Left lung (tissue), 10 donors: ENCODE measurements around the gene SDR39U1. TPM values are rescaled to one million over a fixed set of nuclear protein-coding genes. Genes with fewer than 3 reads are reported as not detected.

Source experiments
- ATAC-seq: fragments of 200-7000 bp; cut with Tn5 transposase; one replicate; pipeline ENCODE4 v1.9.1; 2020; ENCODE audit warnings: moderate library complexity
- DNase-seq, 4 donors: peaks; one replicate each; pipeline ENCODE4 v3.0.0-alpha.2; 2013 to 2020
- H3K27ac ChIP-seq, 2 donors: fragments of 200-600 bp; sonication (generic) in 1 of 2; one replicate each; pipeline versions ENCODE4 v1.5.0 to v1.8.0; 2020 to 2021
- H3K27me3 ChIP-seq, 2 donors: fragments of 200-600 bp; sonication (generic) in 1 of 2; one replicate each; pipeline versions ENCODE4 v1.5.0 to v1.8.0; 2020 to 2021
- H3K36me3 ChIP-seq, 2 donors: fragments of 200-600 bp; sonication (generic) in 1 of 2; one replicate each; pipeline versions ENCODE4 v1.5.0 to v1.8.0; 2020 to 2021
- H3K4me1 ChIP-seq, 2 donors: fragments of 200-600 bp; one replicate each; pipeline ENCODE4 v1.8.0; 2021
- H3K4me3 ChIP-seq, 2 donors: fragments of 200-600 bp; sonication (generic) in 1 of 2; one replicate each; pipeline versions ENCODE4 v1.5.0 to v1.8.0; 2020 to 2021; ENCODE audit warnings: mild to moderate bottlenecking in 1 of 2
- H3K9me3 ChIP-seq, 2 donors: fragments of 200-600 bp; sonication (generic) in 1 of 2; one replicate each; pipeline versions ENCODE4 v1.5.0 to v1.8.0; 2020 to 2021
- intact Hi-C, 2 donors: fragments of 100-400 bp; cut with DNase I; formaldehyde crosslinking; loops; one replicate each; pipeline versions ENCODE4 v1.11.2 to v1.14.2; 2022
- polyA plus RNA-seq, 6 donors: library from polyadenylated mRNA; unstranded; fragments of 120-200 nt; gene quantifications; one replicate each; pipeline ENCODE4 v1.2.1, GENCODE V29; 2013; ENCODE audit not compliant: insufficient read length in 6 of 6
- total RNA-seq, 2 donors: library from RNA; stranded (reverse); fragmentation: NEBNext Ultra II Directional; extraction: Animal tissue kit (Norgen Biotek cat#: 25700); gene quantifications; one replicate each; pipeline ENCODE4 v1.2.1, GENCODE V29; 2021
- TF ChIP-seq, protein P1 (sequence below), 2 donors: fragments of 200-600 bp; sonication (generic) in 1 of 2; IDR thresholded peaks; one replicate each; pipeline versions ENCODE4 v1.5.0 to v1.8.0; 2021; ENCODE audit warnings: antibody characterized with exemption in 2 of 2
- donor health status: DM: no; HTN: yes; CAD: no.
- donor health status: DM: no; HTN: no; CAD: no.

SDR39U1 gene
- total and polyA plus RNA-seq, 8 donors: 32.7 to 51.9 (median 43.3) TPM

DNA sequence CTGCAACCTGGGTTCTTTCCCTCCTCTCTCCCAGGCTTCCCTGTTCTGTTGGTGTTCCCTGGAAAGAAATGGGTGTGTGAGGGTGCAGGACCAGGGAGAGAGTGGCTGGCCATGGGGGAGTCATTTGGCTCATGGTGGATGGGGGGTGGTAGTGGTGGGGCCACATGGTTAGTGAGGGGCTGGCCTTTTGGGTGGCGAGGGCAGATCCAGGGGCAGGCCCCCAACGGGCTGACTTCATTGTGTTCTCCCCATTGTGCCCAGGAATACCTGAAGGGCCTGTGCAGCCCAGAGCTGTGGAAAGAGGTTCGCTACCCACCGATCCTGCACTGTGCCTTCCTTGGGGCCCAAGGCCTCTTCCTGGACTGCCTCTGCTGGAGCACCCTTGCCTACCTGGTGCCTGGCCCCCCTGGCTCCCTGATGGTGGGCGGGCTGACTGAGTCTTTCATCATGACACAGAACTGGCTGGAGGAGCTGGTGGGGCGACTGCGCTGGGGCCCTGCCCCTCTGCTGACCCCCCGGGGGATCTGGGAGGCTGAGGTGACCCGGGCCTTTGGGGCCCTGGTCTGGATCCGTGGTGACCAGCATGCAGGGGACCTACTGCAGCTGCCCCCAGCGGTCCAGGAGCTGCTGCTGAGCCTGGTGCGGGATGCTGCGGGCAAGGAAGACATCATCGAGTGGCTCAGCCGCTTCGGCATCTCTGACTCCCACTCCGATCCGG is 34.8 kb downstream of the SDR39U1 start:
- Histone ChIP-seq H3K27me3 (no peaks in the 10 kb centered on the region), H3K4me1 (peaks cover 3 to 5% of the 10 kb centered on the region in 2 donors), H3K27ac (no peak overlapping the region), H3K9me3 (no peaks in the 10 kb centered on the region), H3K4me3 (no peak overlapping the region), H3K36me3 (no peaks in the 10 kb centered on the region)
- TF ChIP-seq, protein P1, sequence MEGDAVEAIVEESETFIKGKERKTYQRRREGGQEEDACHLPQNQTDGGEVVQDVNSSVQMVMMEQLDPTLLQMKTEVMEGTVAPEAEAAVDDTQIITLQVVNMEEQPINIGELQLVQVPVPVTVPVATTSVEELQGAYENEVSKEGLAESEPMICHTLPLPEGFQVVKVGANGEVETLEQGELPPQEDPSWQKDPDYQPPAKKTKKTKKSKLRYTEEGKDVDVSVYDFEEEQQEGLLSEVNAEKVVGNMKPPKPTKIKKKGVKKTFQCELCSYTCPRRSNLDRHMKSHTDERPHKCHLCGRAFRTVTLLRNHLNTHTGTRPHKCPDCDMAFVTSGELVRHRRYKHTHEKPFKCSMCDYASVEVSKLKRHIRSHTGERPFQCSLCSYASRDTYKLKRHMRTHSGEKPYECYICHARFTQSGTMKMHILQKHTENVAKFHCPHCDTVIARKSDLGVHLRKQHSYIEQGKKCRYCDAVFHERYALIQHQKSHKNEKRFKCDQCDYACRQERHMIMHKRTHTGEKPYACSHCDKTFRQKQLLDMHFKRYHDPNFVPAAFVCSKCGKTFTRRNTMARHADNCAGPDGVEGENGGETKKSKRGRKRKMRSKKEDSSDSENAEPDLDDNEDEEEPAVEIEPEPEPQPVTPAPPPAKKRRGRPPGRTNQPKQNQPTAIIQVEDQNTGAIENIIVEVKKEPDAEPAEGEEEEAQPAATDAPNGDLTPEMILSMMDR (IDR thresholded peaks at IDR 0.05): no peak
- intact Hi-C loops: no loop called here
- ATAC-seq (no peak), DNase-seq (no peak)

DNA sequence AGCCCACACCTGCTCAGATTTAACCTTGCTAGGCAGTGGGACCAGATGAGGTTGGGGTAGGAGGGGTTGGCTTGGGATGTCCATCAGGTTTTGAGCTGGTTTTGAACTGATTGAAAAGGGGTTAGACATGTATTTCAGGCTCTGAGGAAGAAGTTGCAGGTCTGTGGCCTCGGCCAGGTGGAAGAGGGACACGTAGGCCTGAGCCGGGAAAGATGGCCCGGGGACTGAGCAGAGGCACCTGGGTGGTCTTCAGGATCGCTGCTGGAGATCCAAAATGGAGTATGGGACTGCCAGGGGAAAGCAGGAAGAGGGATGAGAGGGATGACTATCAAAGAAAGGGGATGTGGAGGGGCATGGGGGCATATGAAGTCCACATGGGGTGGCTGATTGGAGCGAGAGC is 36.2 kb downstream of the SDR39U1 start:
- H3K4me3 ChIP-seq: no peak overlapping the region
- no peaks in the 10 kb centered on the region for H3K9me3 ChIP-seq
- no peaks in the 10 kb centered on the region for H3K36me3 ChIP-seq
- no peak overlapping the region for H3K27ac ChIP-seq
- TF ChIP-seq, protein P1 (IDR thresholded peaks at IDR 0.05): no peak
- intact Hi-C loops: no loop called here
- no peaks in the 10 kb centered on the region for H3K27me3 ChIP-seq
- DNase-seq (no peak), ATAC-seq (no peak)
- peaks cover 3 to 6% of the 10 kb centered on the region in 2 donors for H3K4me1 ChIP-seq

DNA sequence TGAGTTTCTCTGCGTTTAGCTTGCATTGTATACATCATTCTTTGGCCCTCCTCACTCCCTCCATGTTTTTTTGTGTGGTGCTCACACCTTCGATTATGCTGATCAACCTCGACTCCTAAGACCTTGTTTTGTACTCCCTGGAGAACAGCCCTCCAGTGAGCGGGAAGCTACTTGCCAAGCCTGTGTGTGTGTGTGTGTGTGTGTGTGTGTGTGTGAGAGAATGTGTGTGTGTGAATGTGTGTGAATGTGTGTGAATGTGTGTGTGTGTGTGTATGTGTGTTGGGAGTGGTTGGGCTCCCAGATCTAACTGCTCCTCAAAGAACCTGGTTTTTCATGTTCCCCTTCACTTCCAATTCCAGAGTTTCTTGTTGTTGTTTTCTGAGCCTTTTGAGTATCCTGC is 37.8 kb downstream of the SDR39U1 start:
- DNase-seq: no peak
- no peaks in the 10 kb centered on the region for H3K27me3 ChIP-seq

DNA sequence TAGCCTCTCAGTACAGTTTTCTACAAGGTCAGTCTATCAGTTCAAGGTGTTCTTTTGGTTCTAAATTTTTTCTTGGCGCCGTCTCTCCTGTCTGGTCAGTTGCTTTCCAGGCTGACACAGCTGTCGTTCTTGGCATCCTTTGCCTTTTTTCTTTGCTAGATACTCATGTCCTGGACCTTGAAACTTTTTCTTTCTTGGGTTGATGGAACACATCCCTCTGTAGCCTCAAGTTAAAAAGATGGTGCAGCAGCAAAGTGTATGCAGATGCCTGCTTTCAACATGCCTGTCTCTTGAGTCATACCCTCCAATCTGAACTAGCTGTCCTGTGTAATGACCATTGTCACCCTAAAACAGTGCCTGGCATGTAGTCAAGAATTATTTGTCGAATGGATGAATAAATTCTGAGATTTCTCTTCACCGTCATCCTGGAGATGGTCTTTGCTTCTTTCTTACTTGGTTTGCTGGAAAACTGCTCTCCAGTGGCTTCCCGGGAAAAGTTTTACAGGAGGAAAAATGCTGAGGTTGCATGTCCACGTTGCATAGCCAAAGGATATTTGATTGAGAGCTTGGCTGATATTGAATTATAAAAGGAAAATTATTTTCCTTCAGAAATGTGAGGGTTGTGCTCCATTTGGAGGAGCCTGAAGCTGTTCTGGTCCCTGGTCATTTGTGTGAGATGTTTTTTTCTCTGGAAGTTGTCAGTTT is 39.1 kb downstream of the SDR39U1 start:
- TF ChIP-seq, protein P1 (IDR thresholded peaks at IDR 0.05): no peak
- intact Hi-C loops: no loop called here
- Histone ChIP-seq H3K27ac (peak overlapping the region in 1 of 2 donors; percentile 8), H3K4me3 (no peak overlapping the region), H3K4me1 (peaks cover 6 to 30% of the 10 kb centered on the region in 2 donors), H3K9me3 (no peaks in the 10 kb centered on the region), H3K27me3 (no peaks in the 10 kb centered on the region), H3K36me3 (no peaks in the 10 kb centered on the region)
- ATAC-seq: no peak
- DNase-seq: peak in 2 of 4 donors; percentile 54 to 84

More for the DNA sequence above, 37.8 kb downstream of the SDR39U1 start:
- intact Hi-C loops: no loop called here
- no peak overlapping the region for H3K27ac ChIP-seq
- no peaks in the 10 kb centered on the region for H3K9me3 ChIP-seq
- peaks cover 6 to 18% of the 10 kb centered on the region in 2 donors for H3K4me1 ChIP-seq
- no peak overlapping the region for H3K4me3 ChIP-seq
- no peaks in the 10 kb centered on the region for H3K36me3 ChIP-seq
- no peak for ATAC-seq
- TF ChIP-seq, protein P1 (IDR thresholded peaks at IDR 0.05): no peak
